Smooth muscle cell (in vitro differentiated cells): ENCODE measurements around the gene F12. TPM values are rescaled to one million over a fixed set of nuclear protein-coding genes. Genes with fewer than 3 reads are reported as not detected.

Source experiments
- DNase-seq: peaks from one replicate; lab custom pipeline; 2025; ENCODE audit not compliant: unreplicated experiment; lab: John Stamatoyannopoulos, UW
- H2AFZ ChIP-seq: fragments of 200-600 bp; sonication (generic); 2 replicates; pipeline ENCODE4 v1.6.0; 2016; ENCODE audit warnings: antibody characterized with exemption, low read depth, mild to moderate bottlenecking
- H3F3A ChIP-seq: fragments of 200-600 bp; sonication (generic); 2 replicates; pipeline ENCODE4 v1.6.0; 2017; ENCODE audit warnings: antibody characterized with exemption, low read depth
- H3K27ac ChIP-seq: fragments of 200-600 bp; sonication (generic); 2 replicates; pipeline ENCODE4 v1.5.1; 2016; ENCODE audit warnings: low read depth, mild to moderate bottlenecking
- H3K27me3 ChIP-seq: fragments of 200-600 bp; sonication (generic); 2 replicates; pipeline ENCODE4 v1.6.1; 2016; ENCODE audit warnings: low read depth, mild to moderate bottlenecking
- H3K36me3 ChIP-seq: fragments of 200-600 bp; sonication (generic); 2 replicates; pipeline ENCODE4 v1.5.1; 2016; ENCODE audit warnings: low read depth
- H3K4me1 ChIP-seq: fragments of 200-600 bp; sonication (generic); 2 replicates; pipeline ENCODE4 v1.5.1; 2016; ENCODE audit warnings: low read depth
- H3K4me2 ChIP-seq: fragments of 200-600 bp; sonication (generic); 2 replicates; pipeline ENCODE4 v1.6.0; 2016; ENCODE audit warnings: mild to moderate bottlenecking
- H3K4me3 ChIP-seq: fragments of 200-600 bp; sonication (generic); 2 replicates; pipeline ENCODE4 v1.5.1; 2016; ENCODE audit warnings: mild to moderate bottlenecking
- H3K79me2 ChIP-seq: fragments of 200-600 bp; sonication (generic); 2 replicates; pipeline ENCODE4 v1.6.0; 2016; ENCODE audit warnings: low read depth, mild to moderate bottlenecking
- H3K9ac ChIP-seq: fragments of 200-600 bp; sonication (generic); 2 replicates; pipeline ENCODE4 v1.6.0; 2016; ENCODE audit warnings: low read depth
- H3K9me3 ChIP-seq: fragments of 200-600 bp; sonication (generic); replicated peaks from 2 replicates; pipeline ENCODE4 v1.5.1; 2016; ENCODE audit warnings: low read depth
- H4K20me1 ChIP-seq: fragments of 200-600 bp; sonication (generic); 2 replicates; pipeline ENCODE4 v1.6.0; 2016; ENCODE audit warnings: low read depth
- WGBS: methylation state at CpG from one replicate; pipeline ENCODE4 v1.1.7; 2016; ENCODE audit warnings: low lambda C conversion rate; 5-methylcytosine and 5-hydroxymethylcytosine counted together
- polyA plus RNA-seq: library from polyadenylated mRNA; unstranded; fragments of >200 nt; fragmentation: Nextera tagmentation; extraction: Ambion mirVana; gene quantifications from 2 replicates; pipeline ENCODE4 v1.2.1, GENCODE V29; 2016
- total RNA-seq: library from RNA; depleted of rRNA; stranded (reverse); fragments of >200 nt; gene quantifications from 2 replicates; pipeline ENCODE4 v1.2.3, GENCODE V29; 2014
- TF ChIP-seq, protein P1 (sequence below): fragments of 200-600 bp; sonication (generic); IDR thresholded peaks from 2 replicates; pipeline ENCODE4 v1.5.1; 2017; ENCODE audit warnings: borderline replicate concordance, mild to moderate bottlenecking, antibody characterized with exemption; ENCODE audit not compliant: insufficient read depth, poor library complexity, severe bottlenecking

The F12 gene
- total and polyA plus RNA-seq, 2 experiments from 2014 or later = 3.6 to 15.0 TPM

DNA sequence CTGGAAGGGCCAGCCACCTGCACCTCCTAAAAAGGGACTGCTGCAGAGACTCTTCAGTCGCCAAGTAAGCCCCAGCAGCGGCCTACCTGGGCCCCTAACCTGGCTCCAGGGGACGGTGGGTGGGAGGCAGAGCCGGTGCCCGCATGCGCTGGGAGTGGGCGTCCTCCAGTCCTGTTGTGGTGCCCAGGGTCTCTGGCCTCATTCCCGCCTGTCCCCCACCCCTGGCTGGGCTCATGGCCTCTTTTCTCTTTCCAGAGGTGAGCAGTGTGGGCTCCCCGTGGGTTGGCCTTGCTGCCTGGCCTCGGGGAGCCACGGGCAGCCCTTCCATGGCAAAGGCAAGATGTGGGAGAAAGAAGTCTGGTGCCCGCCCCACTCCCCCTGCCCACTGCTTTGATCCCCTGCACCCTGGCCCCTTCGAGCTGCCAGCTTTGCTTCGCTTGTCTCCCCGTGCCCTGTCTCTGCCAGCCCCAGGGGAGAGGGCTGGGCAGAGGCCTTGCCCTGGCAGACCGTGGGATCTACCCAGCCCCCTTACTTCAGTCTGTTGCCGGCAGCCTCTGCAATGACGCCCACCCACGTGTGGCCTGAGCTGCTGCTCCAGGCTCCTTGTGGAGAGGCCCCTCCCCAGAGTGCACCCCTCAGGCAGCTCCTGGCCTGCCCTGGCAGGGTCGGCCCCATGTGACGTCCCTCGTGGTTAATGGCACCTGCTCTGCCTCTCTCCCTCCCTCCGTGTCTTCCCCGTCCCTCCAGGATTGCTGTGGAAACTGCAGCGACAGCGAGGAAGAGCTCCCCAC is 31.8 kb upstream of the F12 start:
- Histone ChIP-seq H4K20me1 (no peaks in the 10 kb centered on the region), H3K4me2 (no peak overlapping the region), H3K36me3 (no peaks in the 10 kb centered on the region), H3K9ac (no peak overlapping the region), H3K79me2 (no peaks in the 10 kb centered on the region), H3F3A (no peaks in the 10 kb centered on the region), H3K4me3 (no peak overlapping the region), H3K27ac (no peak overlapping the region), H3K4me1 (peaks cover 4% of the 10 kb centered on the region), H3K27me3 (no peaks in the 10 kb centered on the region), H2AFZ (no peak overlapping the region), H3K9me3 (no peaks in the 10 kb centered on the region)
- no peak for DNase-seq
- WGBS = 92% methylated on average over 20 of the region's 26 CpGs
- TF ChIP-seq, protein P1, sequence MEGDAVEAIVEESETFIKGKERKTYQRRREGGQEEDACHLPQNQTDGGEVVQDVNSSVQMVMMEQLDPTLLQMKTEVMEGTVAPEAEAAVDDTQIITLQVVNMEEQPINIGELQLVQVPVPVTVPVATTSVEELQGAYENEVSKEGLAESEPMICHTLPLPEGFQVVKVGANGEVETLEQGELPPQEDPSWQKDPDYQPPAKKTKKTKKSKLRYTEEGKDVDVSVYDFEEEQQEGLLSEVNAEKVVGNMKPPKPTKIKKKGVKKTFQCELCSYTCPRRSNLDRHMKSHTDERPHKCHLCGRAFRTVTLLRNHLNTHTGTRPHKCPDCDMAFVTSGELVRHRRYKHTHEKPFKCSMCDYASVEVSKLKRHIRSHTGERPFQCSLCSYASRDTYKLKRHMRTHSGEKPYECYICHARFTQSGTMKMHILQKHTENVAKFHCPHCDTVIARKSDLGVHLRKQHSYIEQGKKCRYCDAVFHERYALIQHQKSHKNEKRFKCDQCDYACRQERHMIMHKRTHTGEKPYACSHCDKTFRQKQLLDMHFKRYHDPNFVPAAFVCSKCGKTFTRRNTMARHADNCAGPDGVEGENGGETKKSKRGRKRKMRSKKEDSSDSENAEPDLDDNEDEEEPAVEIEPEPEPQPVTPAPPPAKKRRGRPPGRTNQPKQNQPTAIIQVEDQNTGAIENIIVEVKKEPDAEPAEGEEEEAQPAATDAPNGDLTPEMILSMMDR = no peak

DNA sequence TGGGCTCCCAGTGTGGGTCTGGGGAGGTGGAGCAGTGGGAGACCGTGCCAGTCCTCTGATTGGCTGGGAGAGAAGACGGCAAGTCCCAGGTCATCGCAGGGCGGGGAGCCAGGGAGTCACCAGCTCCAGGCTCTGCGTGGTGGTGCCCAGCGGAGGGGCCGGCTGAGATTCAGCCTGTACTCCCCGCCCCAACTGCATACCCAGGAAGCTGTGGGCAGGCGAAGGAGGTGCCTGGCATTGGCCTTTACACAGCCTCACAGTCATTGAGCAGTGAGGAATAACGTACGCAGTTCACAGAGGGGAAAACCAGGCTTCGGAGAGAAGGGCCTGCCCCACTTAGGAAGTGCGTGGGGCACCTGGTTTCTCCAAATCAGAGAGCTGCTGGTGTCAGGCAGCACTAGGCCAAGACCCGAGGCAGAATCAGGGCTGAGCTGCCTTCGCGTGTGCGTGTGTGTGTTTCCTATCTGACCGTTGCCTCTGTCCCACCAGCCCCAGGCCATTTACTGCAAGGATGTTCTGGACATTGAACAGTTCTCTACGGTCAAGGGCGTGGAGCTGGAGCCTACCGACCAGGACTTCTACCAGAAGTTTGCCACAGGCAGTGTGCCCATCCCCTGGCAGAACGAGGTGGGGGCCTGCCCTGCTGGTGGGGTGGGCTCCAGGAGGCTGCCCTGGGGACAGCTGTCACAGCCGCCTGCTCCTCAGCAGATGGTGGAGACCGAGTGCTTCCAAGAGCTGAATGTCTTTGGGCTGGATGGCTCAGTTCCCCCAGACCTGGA is 31.0 kb upstream of the F12 start:
- no peak for DNase-seq
- H3K79me2 ChIP-seq = no peaks in the 10 kb centered on the region
- H3F3A ChIP-seq = no peaks in the 10 kb centered on the region
- no peak overlapping the region for H3K4me2 ChIP-seq
- no peaks in the 10 kb centered on the region for H3K4me1 ChIP-seq
- H3K9me3 ChIP-seq = no peaks in the 10 kb centered on the region
- TF ChIP-seq, protein P1 = no peak
- no peak overlapping the region for H3K4me3 ChIP-seq
- no peak overlapping the region for H3K27ac ChIP-seq
- H3K9ac ChIP-seq = no peak overlapping the region
- H4K20me1 ChIP-seq = no peaks in the 10 kb centered on the region
- no peak overlapping the region for H2AFZ ChIP-seq
- WGBS = 90% methylated on average over 24 of the region's 24 CpGs
- H3K36me3 ChIP-seq = no peaks in the 10 kb centered on the region
- H3K27me3 ChIP-seq = no peaks in the 10 kb centered on the region

DNA sequence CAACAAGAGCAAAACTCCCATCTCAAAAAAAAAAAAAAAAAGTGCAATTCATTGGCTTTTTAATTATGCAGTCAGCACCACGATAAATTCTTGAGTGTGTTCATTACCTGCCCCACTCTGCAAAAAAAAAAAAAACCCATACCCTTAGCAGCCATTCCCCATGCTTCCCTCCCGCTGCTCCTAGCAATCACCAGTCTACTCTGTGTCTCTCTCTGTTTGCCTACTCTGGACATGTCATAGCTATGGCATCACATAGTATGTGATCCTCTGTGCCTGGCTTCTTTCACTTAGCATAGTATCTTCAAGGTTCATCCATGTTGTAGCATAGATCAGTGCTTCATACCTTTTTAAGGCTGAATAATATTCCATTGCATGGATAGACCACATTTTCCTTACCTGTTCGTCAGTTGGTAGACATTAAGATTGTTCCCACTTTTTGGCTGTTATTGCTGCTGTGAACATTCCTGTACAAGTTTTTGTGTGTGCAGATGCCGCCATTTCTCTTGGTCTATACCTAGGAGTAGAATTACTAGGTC is 30.2 kb upstream of the F12 start:
- TF ChIP-seq, protein P1 = no peak
- Histone ChIP-seq H3K27ac (no peak overlapping the region), H3K36me3 (no peaks in the 10 kb centered on the region), H3K4me2 (no peak overlapping the region), H3K79me2 (no peaks in the 10 kb centered on the region), H4K20me1 (no peaks in the 10 kb centered on the region), H3K9me3 (no peaks in the 10 kb centered on the region), H3F3A (no peaks in the 10 kb centered on the region), H3K9ac (no peak overlapping the region), H3K4me3 (no peak overlapping the region), H3K27me3 (no peaks in the 10 kb centered on the region), H3K4me1 (no peaks in the 10 kb centered on the region), H2AFZ (no peak overlapping the region)
- DNase-seq = no peak
- 96% methylated on average over 4 of the region's 4 CpGs for WGBS
